Cardiac ventricle fibroblast (primary cell): Measurements from ENCODE around the gene ACBD6. TPM values are rescaled to one million over a fixed set of nuclear protein-coding genes. Genes with fewer than 3 reads are reported as not detected.

Experiments
- total RNA-seq: library from RNA; depleted of rRNA; stranded (reverse); fragments of >200 nt; gene quantifications from 2 replicates; pipeline ENCODE4 v1.2.3, GENCODE V29; 2015

ACBD6 gene
- 32.2 and 35.4 TPM in 2 replicates for total RNA-seq

GRCh38 chr1:180502361-180503279, at the start of gene ACBD6:
ACBD6 (minus strand) TSS chr1:180502577; CDS start chr1:180502266, 311 bp downstream.

Other genes with a start within 250 kb of the ACBD6 start
- not detected in 2 replicates for gene OVAAL, start 56.4 kb upstream of the ACBD6 start, total RNA-seq
- 9.2 and 9.8 TPM in 2 replicates for gene XPR1, start 129.4 kb upstream of the ACBD6 start, total RNA-seq